Natural killer cell (primary cell): ENCODE results near the gene MRPL53. TPM values are rescaled to one million over a fixed set of nuclear protein-coding genes. Genes with fewer than 3 reads are reported as not detected.

Source experiments
- ATAC-seq, 3 donors: fragments of 150-1000 bp in 2 of 3; fragments of 200-7000 bp in 1 of 3; cut with Tn5 transposase; 1 replicate in 1 of 3; 2 replicates in 2 of 3; pipeline ENCODE4 v1.10.0; 2021; ENCODE audit warnings: mild to moderate bottlenecking in 2 of 3, moderate library complexity in 2 of 3
- DNase-seq, 2 donors: peaks; one replicate each; pipeline versions ENCODE4 v3.0.0 to v3.0.0-alpha.2; 2013 to 2021; ENCODE audit warnings: mixed read lengths in 1 of 2
- H3K27ac ChIP-seq: one replicate; pipeline ENCODE4 v1.5.1; 2013; ENCODE audit warnings: mild to moderate bottlenecking, low read length
- H3K27me3 ChIP-seq: one replicate; pipeline ENCODE4 v1.6.1; 2013; ENCODE audit warnings: low read length; ENCODE audit not compliant: control insufficient read depth, insufficient read depth
- H3K36me3 ChIP-seq: one replicate; pipeline ENCODE4 v1.6.1; 2013; ENCODE audit warnings: low read length; ENCODE audit not compliant: control insufficient read depth, insufficient read depth
- H3K4me1 ChIP-seq: one replicate; pipeline ENCODE4 v1.6.1; 2013; ENCODE audit warnings: low read length; ENCODE audit not compliant: control insufficient read depth, insufficient read depth
- H3K4me3 ChIP-seq: one replicate; pipeline ENCODE4 v1.5.1; 2013; ENCODE audit warnings: low read length
- H3K9me3 ChIP-seq: one replicate; pipeline ENCODE4 v1.6.1; 2013; ENCODE audit warnings: low read length; ENCODE audit not compliant: control insufficient read depth, insufficient read depth
- H3K27ac Mint-ChIP-seq, 2 donors: one replicate each; pipeline ENCODE4 v1.8.0; 2022; ENCODE audit warnings: mild to moderate bottlenecking in 2 of 2, mixed read lengths in 2 of 2, moderate library complexity in 1 of 2
- H3K27me3 Mint-ChIP-seq, 2 donors: one replicate each; pipeline ENCODE4 v1.8.0; 2022; ENCODE audit warnings: low read depth in 2 of 2, mixed read lengths in 2 of 2
- H3K36me3 Mint-ChIP-seq: one replicate; pipeline ENCODE4 v1.8.0; 2022; ENCODE audit warnings: mixed read lengths
- H3K4me1 Mint-ChIP-seq, 2 donors: one replicate each; pipeline ENCODE4 v1.8.0; 2022; ENCODE audit warnings: mixed read lengths in 2 of 2
- H3K4me3 Mint-ChIP-seq: one replicate; pipeline ENCODE4 v1.8.0; 2022; ENCODE audit warnings: mild to moderate bottlenecking, moderate library complexity, mixed read lengths
- H3K9me3 Mint-ChIP-seq, 2 donors: one replicate each; pipeline ENCODE4 v1.8.0; 2022; ENCODE audit warnings: mixed read lengths in 2 of 2
- CTCF ChIP-seq: fragments of 200-600 bp; IDR thresholded peaks from one replicate; pipeline ENCODE4 v1.8.0; 2022; ENCODE audit warnings: antibody characterized with exemption
- whole genome bisulfite sequencing: methylation state at CpG from one replicate; pipeline ENCODE4 v1.1.7; 2013; ENCODE audit warnings: missing lambda C conversion rate; ENCODE audit not compliant: insufficient coverage; 5-methylcytosine and 5-hydroxymethylcytosine counted together
- intact Hi-C: fragments of 100-400 bp; cut with micrococcal nuclease; formaldehyde crosslinking; loops from one replicate; pipeline ENCODE4 v1.14.2; 2022
- total RNA-seq, 4 donors: library from RNA; stranded (reverse); fragments of 120-200 nt in 1 of 4; gene quantifications; one replicate each; pipeline versions ENCODE4 v1.2.3 to v1.2.4, GENCODE V29; 2013 to 2022

The MRPL53 gene
- total RNA-seq, 3 donors from 2014 or later (not counting 1 experiment from before 2014, with no cell fraction given), result 42.4 to 49.7 (median 42.4) TPM

GRCh38 chr2:74512744-74513604 lies 40.5 kb upstream of the MRPL53 start:
- Histone ChIP-seq H3K36me3 (no peaks in the 10 kb centered on the region), H3K9me3 (no peaks in the 10 kb centered on the region), H3K4me1 (peaks cover 36% of the 10 kb centered on the region), H3K27ac (no peak overlapping the region), H3K27me3 (peaks cover 57% of the 10 kb centered on the region), H3K4me3 (no peak overlapping the region)
- no peak for TF ChIP-seq CTCF
- no peaks in the 10 kb centered on the region for H3K9me3 Mint-ChIP-seq
- WGBS, result 9% methylated on average over 35 of the region's 36 CpGs
- peaks cover 18 to 27% of the 10 kb centered on the region in 2 donors for H3K4me1 Mint-ChIP-seq
- DNase-seq, result no peak
- H3K27me3 Mint-ChIP-seq, result peaks cover 51 to 71% of the 10 kb centered on the region in 2 donors
- intact Hi-C loops, result no loop called here
- H3K27ac Mint-ChIP-seq, result peak overlapping the region in 1 of 2 donors; percentile 36
- H3K36me3 Mint-ChIP-seq, result no peaks in the 10 kb centered on the region
- H3K4me3 Mint-ChIP-seq, result no peak overlapping the region
- ATAC-seq, result no peak

GRCh38 chr2:74511104-74511989 lies 38.9 kb upstream of the MRPL53 start:
- no peaks in the 10 kb centered on the region for H3K9me3 Mint-ChIP-seq
- no peaks in the 10 kb centered on the region for H3K36me3 Mint-ChIP-seq
- no peaks in the 10 kb centered on the region for H3K9me3 ChIP-seq
- peaks cover 35 to 55% of the 10 kb centered on the region in 2 donors for H3K27me3 Mint-ChIP-seq
- no peak for DNase-seq
- H3K27ac ChIP-seq, result no peak overlapping the region
- intact Hi-C loops, result no loop called here
- peaks cover 46% of the 10 kb centered on the region for H3K27me3 ChIP-seq
- no peak overlapping the region for H3K27ac Mint-ChIP-seq
- H3K36me3 ChIP-seq, result no peaks in the 10 kb centered on the region
- peaks cover 30 to 34% of the 10 kb centered on the region in 2 donors for H3K4me1 Mint-ChIP-seq
- no peak for TF ChIP-seq CTCF
- WGBS, result 38% methylated on average over 11 of the region's 11 CpGs
- no peak overlapping the region for H3K4me3 ChIP-seq
- H3K4me3 Mint-ChIP-seq, result no peak overlapping the region
- peaks cover 43% of the 10 kb centered on the region for H3K4me1 ChIP-seq
- no peak for ATAC-seq

GRCh38 chr2:74510272-74510671 lies 37.8 kb upstream of the MRPL53 start:
- Mint-ChIP-seq H3K36me3 (no peaks in the 10 kb centered on the region), H3K27ac (no peak overlapping the region), H3K4me3 (no peak overlapping the region), H3K4me1 (peaks cover 28 to 33% of the 10 kb centered on the region in 2 donors), H3K27me3 (peaks cover 29 to 45% of the 10 kb centered on the region in 2 donors), H3K9me3 (no peaks in the 10 kb centered on the region)
- H3K27ac ChIP-seq, result no peak overlapping the region
- intact Hi-C loops, result no loop called here
- no peak overlapping the region for H3K4me3 ChIP-seq
- H3K27me3 ChIP-seq, result peaks cover 39% of the 10 kb centered on the region
- no peak for TF ChIP-seq CTCF
- peaks cover 7% of the 10 kb centered on the region for H3K36me3 ChIP-seq
- 85% methylated on average over 4 of the region's 4 CpGs for WGBS
- ATAC-seq (no peak), DNase-seq (no peak)
- no peaks in the 10 kb centered on the region for H3K9me3 ChIP-seq
- peaks cover 44% of the 10 kb centered on the region for H3K4me1 ChIP-seq
